Femur (tissue), 1 donor: Measurements from ENCODE around the gene ATP2A3.

Experiments
- DNase-seq: peaks from one replicate; pipeline ENCODE4 v3.0.0-alpha.2; 2017

Gene ATP2A3

GRCh38 chr17:3990386-3991127 lies 26.3 kb upstream of the ATP2A3 start:
- DNase-seq, result no peak

DNA sequence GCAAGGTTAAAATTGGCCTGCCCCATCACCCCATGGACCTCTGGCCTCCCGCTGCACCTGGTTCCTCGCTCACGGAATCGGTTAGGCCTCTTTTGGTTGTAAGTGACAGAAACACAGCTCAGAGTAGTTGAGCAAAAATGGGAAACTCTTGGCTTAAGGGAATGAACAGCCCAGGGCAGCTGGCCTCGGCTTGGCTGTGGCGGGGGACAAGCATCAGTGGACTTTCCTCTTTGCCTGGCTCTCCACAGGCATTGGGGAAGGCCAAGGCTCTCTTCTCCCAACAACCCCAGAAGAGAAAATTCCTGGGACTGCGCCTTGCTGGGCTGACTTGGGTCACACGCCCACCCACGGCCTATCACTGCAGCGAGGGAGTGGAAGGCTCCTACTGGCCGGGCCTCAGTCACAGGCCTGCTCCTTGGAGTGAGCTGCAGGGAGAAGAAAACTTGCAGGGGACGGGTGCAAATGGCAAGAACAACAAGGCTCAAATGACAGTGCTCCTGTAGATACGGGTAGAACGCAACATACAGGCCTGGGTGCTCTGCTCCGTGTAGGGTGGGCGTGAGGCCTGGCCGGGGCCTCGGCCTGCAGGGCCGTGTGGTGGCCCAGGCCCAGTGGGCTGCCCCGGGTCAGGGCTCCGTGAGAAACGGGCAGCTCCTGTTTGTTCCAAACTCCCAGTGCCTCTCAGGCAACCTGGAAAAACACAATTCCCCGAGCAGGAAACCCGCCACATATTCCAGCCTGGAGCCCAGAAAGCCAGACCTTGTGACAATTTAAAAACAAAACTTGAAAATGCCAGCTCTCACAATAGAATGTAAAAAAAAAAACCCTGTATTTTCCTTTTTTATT lies 25.0 kb upstream of the ATP2A3 start:
- DNase-seq, result no peak

DNA sequence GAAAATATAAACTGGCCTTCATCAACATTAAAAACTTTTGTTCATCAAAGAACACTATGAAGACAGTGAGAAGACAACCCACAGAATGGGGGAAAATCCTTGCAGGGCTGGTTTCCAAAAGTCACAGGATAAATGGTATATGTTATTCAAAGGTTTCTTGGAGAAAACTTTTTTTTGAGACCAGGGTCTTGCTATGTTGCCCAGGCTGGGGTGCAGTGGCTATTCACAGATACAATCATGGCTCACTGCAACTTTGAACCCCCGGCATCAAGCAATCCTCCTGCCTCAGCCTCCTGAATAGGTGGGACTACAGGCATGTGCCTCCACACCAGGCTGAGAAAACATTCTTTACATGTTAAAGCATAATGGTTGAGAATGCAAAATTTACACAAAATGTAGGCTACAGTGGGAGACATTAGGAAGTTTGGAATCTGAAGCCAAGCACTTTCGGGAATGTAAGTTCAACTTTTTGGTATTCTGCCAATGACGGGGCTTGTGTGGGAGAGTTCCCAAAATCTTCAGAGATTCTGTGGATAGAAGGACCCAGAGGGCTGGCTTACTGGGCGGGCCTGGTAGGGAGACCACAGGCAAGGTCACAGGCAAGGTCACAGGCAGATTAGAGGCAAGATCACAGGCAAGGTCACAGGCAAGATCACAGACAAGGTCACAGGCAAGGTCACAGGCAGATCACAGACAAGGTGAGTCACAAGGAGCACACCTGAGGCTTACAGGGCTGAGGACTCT lies 24.2 kb upstream of the ATP2A3 start:
- DNase-seq, result no peak

DNA sequence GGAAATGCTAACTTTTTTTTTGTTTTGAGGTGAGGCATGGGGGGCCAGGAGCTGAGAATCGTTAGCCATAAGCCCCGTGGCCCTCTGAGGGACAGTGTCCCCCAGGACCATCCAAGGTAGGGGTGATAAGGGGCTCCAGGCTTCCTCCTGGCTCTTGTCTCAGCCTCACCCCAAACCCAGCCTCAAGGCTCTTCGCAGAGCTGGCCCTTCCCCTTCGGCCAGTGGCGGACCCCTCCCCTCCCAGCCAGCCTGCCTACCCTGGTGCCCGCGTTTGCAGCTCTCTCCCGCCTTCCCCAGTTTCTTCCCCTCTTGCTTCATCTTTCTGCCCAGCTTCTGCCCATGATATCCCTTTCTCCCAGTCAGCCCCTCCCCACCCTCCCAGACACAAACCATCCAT lies 22.7 kb upstream of the ATP2A3 start:
- DNase-seq, result no peak

DNA sequence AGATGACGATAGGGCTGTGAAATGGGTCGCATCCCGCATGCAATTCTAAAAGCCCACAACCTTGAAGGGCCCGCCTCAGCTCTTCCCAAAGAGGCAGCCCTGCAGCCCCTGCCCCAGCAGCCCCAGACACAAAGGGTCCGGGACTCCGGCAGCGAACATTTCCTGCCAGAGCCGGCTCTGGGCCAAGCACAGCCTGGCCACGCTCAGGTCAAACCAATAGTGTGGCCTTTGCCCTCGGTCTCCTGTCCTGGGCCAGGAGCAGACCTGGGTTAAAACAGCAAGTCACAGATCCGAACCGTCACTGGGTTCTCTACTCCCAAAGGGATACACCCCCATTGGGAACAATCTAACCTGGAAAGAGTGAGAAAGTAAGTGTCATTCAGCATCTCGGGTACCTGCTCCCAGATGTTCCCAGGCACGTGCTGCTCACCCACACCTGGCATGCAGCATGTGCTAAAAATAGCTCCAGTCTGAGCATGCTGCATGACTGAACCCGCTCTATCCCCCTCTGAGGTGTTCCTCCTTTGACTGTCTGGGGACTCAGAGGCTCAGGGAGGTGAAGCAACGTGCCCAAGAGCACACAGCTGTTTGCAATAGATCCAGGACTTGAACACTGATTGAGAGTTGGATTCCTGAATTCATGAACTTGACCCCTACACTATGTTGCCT lies 22.2 kb upstream of the ATP2A3 start:
- DNase-seq, result no peak

DNA sequence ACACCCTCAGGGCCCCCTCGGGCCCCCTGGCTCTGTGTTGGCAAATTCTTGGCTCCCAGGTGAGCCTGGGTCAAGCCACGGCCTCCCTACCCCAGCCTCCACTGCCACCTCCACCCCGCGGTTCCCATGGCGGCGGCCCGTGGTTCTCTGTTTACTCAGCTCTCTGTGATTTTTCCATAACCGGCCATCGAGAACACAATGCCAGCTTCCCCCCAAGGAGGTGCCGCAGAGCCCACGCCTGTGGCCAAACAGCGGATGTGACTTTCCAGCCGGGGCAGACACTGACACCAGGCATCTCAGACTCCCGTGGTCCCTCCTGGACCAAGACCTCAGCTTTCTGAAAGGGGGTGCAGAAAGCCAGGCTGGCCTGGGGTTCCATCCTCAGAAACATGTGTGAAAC lies 21.6 kb upstream of the ATP2A3 start:
- DNase-seq, result no peak

- no peak for DNase-seq
Measured at GRCh38 chr17:3983606-3984484, 19.6 kb upstream of the ATP2A3 start.

DNA sequence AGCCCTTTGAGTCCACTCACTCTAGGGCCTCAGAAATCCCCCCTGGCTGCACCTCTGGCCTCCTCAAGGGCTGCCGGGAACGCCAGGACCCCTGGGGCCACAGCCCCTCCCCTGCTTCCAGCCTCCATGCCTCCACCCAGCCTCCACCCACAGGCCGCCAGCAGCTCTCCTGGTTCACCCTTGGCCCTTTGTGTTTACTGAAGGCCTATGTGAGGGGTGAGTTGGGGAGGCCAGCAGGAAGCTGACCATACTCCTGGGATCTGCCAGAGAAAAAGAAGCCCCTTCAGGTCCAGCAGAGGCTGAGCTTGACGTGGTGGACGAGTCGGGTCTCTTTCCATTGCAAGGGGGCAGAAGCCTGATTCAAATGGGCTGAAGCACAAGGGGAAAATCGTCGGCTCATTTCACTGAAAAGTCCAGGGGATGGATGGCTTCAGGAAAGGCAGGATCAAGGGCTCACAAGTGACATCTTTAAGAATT lies 18.3 kb upstream of the ATP2A3 start:
- no peak for DNase-seq

DNA sequence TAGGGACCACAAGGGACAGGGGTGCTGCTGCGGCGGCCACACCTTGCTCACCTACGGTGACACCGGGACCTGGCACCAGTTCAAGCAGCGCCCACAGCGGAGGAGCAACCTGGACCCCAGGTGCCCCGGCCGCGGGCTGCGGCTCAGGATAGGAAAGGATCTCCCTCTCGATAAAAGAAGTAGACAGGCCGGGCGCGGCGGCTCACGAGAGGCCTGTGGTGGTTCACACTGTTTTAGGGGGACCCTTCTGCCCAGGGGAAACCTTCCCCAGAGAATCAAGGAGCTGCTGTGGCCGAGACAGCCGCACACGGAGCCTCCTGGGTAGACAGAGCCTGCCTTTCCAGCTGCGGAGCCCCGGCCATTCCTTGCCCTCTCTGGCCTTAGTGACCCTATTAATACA lies 17.9 kb upstream of the ATP2A3 start:
- no peak for DNase-seq

DNA sequence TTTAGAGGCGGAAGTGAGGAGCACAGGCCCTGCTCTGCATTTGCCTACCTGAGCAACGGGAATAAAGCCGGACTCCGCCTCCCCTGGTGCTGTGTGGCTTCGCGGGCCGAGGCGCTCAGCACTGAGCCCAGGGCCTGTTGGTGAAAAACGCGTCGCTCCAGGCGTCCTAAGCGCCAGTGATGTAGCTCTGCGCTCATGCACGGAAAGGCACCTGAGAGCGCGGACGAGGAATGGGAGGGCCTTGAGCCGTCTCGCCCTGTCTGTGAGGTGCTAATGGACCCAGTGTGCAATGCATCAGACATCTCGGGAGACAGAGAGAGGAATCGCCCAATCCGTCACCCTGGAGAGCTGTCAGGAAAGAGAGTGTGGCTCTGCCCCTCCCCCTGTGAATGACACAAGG lies 17.2 kb upstream of the ATP2A3 start:
- no peak for DNase-seq

DNA sequence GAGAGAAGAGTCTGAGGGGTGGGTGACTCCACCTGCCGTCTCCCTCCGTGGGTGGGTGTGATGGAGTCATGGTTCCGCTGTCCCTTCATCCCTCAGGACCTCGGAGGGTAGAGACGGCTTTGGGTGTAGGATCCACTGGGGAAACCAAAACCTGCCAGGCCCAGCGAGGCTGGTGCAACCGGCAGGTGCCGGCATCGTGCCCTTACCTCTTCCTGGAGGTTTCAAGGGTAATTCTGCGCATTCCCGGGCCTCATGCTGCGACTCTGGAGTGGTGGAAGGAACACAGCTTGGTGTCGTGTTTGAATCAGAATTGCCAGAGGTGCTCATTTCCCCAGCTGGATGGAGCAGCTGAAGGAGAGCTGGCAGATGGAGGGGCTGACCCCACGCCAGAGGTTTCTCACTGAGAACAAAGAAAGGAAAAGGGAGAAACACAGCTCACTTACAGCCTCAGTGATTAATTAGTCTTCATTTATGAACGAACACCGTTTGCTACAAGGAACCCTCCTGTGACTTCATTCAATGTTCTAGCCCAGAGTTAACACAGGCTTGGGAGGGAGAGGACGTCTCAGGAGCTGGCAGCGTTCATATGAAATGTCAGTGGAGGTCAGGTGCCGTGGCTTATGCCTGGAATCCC lies 16.3 kb upstream of the ATP2A3 start:
- no peak for DNase-seq

GRCh38 chr17:3979290-3979611 lies 15.0 kb upstream of the ATP2A3 start:
- DNase-seq, result no peak

DNA sequence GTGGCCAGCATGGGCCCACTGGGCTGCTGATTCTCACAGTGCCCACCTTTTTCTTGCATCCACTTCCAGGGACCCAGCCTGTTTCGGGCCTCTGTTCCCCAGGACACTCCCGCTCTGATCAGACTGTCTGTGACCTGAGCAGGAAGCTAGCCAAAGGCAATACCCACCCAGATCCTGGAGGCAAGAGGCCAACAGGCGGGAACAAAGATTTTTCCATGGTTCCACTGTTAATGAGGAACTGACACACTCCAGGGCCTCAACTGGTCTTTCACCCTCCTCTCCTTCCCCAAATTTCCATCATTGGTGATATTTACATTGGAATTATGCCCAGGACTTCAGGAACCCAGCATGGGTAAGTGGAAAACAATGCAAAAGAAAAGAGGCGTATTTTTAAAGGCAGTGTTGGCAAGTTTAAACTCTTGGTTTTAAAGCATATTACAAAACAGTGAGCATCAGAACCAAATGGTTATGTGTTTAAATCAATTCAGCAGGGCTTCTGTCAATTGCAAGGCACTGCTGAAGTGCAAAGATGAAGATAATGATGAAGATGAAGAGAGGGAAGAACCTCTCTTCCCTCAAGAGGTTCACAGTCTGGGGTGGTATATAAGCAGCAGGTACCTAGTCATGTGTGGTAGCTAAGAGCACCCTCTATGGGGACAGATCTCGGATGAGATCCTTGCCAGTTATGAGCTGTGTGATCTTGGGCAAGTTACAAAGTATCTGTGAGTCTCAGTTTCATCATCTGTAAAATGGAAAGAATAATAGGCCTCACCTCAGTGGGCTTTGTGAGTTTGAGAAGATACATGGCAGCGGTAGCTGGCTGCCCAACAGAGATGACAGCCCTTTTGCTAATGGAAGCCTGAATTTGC lies 14.4 kb upstream of the ATP2A3 start:
- no peak for DNase-seq

DNA sequence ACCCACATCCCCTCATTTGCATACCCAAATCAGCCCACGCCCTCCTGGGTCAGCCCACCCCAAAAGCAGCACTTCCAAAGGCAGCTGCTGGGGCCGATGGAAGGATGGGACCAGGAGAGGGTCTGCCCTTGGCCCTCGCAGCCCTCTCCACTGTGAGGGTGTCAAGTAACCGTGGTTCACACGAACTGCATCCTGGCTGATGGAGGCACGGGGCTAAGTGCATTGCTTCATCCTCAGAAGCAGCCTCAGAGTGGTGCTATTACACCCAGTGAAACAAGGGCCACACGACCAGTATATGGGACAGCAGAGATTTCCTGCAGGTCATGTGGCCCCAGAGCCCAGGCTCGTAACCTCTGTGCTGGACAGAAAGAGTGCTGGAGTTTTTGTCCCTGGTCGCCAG lies 13.2 kb upstream of the ATP2A3 start:
- no peak for DNase-seq

- DNase-seq, result no peak
Measured at GRCh38 chr17:3976675-3977171, 12.5 kb upstream of the ATP2A3 start.

DNA sequence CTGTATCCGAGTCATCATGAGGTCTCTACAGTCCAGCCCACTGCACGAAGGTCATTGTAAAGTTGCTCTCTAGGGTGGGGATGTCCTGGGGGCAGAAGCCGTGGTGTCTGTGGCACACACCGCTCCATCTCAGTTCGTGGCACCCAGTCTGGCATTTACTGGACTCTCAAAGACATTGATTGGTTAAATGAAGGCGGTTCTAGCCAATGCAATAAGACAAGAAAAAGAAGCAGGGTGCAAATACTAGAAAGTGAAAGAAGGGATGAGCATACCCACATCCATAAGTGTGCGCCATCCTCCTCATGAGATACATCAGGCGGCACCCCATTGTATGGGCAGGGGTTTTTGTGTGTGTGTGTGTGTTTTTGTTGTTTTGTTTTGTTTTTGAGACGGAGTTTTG lies 10.7 kb upstream of the ATP2A3 start:
- no peak for DNase-seq

DNA sequence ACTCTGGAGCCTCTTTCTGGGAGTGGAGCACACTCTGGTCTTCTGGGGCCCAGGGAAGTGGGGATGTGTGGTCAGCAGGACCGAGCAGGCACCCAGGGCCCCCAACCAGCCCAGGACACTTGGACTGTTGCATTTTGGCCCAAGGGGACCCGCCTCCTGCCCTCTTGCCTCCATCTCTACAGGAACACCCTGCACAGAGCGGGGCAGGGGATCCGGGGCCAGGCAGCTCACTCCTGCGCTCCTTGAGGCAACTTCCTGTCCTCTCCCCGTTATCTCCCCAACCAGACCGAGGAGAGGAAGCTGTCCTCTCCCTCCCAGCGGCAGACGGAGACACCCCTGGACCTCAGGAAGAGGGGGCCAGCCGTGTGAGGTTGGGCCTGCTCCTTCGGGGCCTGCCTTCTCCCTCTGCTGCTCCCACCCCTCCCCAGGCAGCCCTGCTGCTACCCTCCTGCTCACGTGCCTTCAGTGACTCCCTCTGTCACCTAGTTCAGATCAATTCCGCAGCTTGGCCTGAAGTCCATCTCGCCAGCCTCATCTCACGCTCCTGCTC lies 10.0 kb upstream of the ATP2A3 start:
- DNase-seq, result no peak

- no peak for DNase-seq
Measured at GRCh38 chr17:3973495-3974137, 9.4 kb upstream of the ATP2A3 start.

DNA sequence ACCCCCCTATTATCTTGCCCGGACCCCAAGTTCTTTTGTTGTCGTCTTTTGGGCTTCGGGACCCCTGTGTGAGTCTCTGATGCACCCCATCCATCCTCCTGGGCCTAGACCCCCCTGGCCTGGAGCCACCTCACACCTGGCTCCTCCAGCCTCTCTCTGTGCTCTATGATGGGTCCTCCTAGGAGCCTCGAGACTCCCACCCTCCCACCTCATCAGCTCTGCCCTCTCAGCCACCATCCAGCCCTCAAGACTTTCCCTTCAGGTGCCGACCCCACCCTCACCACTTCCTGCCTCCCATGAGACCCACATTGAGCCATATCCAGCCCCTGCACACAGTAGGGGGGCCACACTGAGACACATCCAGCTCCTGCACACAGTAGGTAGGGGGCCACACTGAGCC lies 8.7 kb upstream of the ATP2A3 start:
- DNase-seq, result no peak
